ENCODE measurements around the gene CHD3.

The CHD3 gene

DNA sequence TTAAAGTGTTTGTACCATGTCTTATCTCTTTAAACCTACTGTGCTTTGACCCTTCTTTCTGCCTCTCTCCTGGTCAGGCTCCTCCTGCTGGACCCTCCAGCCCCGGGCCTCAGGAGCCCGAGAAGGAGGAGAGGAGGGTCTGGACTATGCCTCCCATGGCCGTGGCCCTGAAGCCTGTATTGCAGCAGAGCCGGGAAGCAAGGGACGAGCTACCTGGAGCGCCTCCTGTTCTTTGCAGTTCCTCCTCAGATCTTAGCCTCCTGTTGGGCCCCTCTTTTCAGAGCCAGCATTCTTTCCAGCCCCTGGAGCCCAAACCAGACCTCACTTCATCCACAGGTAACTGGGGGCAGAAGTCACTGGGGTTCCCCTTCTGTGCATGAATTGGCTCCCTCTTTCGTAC, 57.1 kb downstream of the CHD3 start:
- Histone ChIP-seq H3K27ac (replicated peaks) (no peak overlapping the region), H3K27me3 (ENCODE audit: insufficient read depth, poor library complexity, severe bottlenecking) (no peaks in the 10 kb centered on the region), H3K4me3 (replicated peaks; ENCODE audit: insufficient read depth, low read length) (no peak overlapping the region)
- TF ChIP-seq, protein P1, sequence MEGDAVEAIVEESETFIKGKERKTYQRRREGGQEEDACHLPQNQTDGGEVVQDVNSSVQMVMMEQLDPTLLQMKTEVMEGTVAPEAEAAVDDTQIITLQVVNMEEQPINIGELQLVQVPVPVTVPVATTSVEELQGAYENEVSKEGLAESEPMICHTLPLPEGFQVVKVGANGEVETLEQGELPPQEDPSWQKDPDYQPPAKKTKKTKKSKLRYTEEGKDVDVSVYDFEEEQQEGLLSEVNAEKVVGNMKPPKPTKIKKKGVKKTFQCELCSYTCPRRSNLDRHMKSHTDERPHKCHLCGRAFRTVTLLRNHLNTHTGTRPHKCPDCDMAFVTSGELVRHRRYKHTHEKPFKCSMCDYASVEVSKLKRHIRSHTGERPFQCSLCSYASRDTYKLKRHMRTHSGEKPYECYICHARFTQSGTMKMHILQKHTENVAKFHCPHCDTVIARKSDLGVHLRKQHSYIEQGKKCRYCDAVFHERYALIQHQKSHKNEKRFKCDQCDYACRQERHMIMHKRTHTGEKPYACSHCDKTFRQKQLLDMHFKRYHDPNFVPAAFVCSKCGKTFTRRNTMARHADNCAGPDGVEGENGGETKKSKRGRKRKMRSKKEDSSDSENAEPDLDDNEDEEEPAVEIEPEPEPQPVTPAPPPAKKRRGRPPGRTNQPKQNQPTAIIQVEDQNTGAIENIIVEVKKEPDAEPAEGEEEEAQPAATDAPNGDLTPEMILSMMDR (IDR thresholded peaks at IDR 0.05; ENCODE audit: insufficient read depth, low read length), result no peak
- TF ChIP-seq GABPA (IDR thresholded peaks at IDR 0.05; ENCODE audit: low read depth) (no peak), SPI1 (IDR thresholded peaks at IDR 0.05; ENCODE audit: borderline replicate concordance, low read depth) (no peak), POLR2AphosphoS5 (IDR thresholded peaks at IDR 0.05; ENCODE audit: low read depth) (no peak)
- TF ChIP-seq, protein P2, sequence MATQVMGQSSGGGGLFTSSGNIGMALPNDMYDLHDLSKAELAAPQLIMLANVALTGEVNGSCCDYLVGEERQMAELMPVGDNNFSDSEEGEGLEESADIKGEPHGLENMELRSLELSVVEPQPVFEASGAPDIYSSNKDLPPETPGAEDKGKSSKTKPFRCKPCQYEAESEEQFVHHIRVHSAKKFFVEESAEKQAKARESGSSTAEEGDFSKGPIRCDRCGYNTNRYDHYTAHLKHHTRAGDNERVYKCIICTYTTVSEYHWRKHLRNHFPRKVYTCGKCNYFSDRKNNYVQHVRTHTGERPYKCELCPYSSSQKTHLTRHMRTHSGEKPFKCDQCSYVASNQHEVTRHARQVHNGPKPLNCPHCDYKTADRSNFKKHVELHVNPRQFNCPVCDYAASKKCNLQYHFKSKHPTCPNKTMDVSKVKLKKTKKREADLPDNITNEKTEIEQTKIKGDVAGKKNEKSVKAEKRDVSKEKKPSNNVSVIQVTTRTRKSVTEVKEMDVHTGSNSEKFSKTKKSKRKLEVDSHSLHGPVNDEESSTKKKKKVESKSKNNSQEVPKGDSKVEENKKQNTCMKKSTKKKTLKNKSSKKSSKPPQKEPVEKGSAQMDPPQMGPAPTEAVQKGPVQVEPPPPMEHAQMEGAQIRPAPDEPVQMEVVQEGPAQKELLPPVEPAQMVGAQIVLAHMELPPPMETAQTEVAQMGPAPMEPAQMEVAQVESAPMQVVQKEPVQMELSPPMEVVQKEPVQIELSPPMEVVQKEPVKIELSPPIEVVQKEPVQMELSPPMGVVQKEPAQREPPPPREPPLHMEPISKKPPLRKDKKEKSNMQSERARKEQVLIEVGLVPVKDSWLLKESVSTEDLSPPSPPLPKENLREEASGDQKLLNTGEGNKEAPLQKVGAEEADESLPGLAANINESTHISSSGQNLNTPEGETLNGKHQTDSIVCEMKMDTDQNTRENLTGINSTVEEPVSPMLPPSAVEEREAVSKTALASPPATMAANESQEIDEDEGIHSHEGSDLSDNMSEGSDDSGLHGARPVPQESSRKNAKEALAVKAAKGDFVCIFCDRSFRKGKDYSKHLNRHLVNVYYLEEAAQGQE (IDR thresholded peaks at IDR 0.05; ENCODE audit: insufficient replicate concordance, low read depth), result no peak
- DNase-seq (ENCODE audit: low read depth in 1 of 2, low spot score in 1 of 2), result no peak

DNA sequence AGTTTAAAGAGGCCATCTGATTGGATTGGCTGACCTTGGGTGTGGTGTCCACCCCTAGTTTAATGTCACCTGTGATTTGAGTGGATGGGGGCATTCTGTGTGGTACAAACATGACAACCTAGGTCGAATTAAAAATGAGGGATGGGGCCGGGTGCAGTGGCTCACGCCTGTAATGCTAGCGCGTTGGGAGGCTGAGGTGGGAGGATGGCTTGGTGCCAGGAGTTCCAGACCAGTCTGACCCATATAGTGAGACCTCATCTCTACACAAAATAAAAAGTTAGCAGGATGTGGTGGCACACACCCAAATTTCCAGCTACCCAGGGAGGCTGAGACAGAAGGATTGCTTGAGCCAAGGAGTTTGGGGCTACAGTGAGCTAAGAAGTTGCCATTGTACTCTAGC, 57.9 kb downstream of the CHD3 start:
- Histone ChIP-seq H3K4me3 (replicated peaks; ENCODE audit: insufficient read depth, low read length) (no peak overlapping the region), H3K27me3 (ENCODE audit: insufficient read depth, poor library complexity, severe bottlenecking) (no peaks in the 10 kb centered on the region), H3K27ac (replicated peaks) (no peak overlapping the region)
- TF ChIP-seq, protein P1 (IDR thresholded peaks at IDR 0.05; ENCODE audit: insufficient read depth, low read length), result no peak
- no peak for TF ChIP-seq GABPA (IDR thresholded peaks at IDR 0.05; ENCODE audit: low read depth)
- TF ChIP-seq, protein P2 (IDR thresholded peaks at IDR 0.05; ENCODE audit: insufficient replicate concordance, low read depth), result no peak
- TF ChIP-seq SPI1 (IDR thresholded peaks at IDR 0.05; ENCODE audit: borderline replicate concordance, low read depth), result no peak
- no peak for TF ChIP-seq POLR2AphosphoS5 (IDR thresholded peaks at IDR 0.05; ENCODE audit: low read depth)
- no peak for DNase-seq (ENCODE audit: low read depth in 1 of 2, low spot score in 1 of 2)

DNA sequence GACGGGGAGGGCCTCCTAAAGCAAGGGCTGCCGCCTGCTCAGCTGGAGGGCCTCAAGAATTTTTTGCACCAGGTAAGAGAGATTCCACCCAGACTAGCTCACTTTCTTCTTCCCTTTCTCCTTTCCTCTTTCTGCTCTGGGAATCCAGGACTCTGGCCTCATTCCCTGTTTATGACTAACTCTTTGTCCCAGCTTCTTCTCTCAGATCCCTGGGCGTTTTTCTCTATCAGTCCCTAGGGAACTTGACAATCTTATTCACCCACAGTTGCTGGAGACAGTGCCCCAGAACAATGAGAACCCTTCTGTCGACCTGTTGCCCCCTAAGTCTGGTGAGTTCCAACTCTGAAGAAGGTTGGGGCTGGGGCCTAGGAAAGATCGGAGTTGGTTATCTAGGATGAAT, 59.1 kb downstream of the CHD3 start:
- no peak for DNase-seq (ENCODE audit: low read depth in 1 of 2, low spot score in 1 of 2)
- H3K27ac ChIP-seq (replicated peaks), result no peak overlapping the region
- no peak for TF ChIP-seq SPI1 (IDR thresholded peaks at IDR 0.05; ENCODE audit: borderline replicate concordance, low read depth)
- TF ChIP-seq, protein P2 (IDR thresholded peaks at IDR 0.05; ENCODE audit: insufficient replicate concordance, low read depth), result no peak
- TF ChIP-seq POLR2AphosphoS5 (IDR thresholded peaks at IDR 0.05; ENCODE audit: low read depth), result no peak
- TF ChIP-seq GABPA (IDR thresholded peaks at IDR 0.05; ENCODE audit: low read depth), result no peak
- TF ChIP-seq, protein P1 (IDR thresholded peaks at IDR 0.05; ENCODE audit: insufficient read depth, low read length), result no peak
- no peak overlapping the region for H3K4me3 ChIP-seq (replicated peaks; ENCODE audit: insufficient read depth, low read length)
- H3K27me3 ChIP-seq (ENCODE audit: insufficient read depth, poor library complexity, severe bottlenecking), result no peaks in the 10 kb centered on the region

Data from HL-60 (cell line).